ENCODE results near the gene LMAN2. TPM values are rescaled to one million over a fixed set of nuclear protein-coding genes. Genes with fewer than 3 reads are reported as not detected.

The LMAN2 gene
- total RNA-seq, 1 experiment from 2014 or later: 106 TPM

DNA sequence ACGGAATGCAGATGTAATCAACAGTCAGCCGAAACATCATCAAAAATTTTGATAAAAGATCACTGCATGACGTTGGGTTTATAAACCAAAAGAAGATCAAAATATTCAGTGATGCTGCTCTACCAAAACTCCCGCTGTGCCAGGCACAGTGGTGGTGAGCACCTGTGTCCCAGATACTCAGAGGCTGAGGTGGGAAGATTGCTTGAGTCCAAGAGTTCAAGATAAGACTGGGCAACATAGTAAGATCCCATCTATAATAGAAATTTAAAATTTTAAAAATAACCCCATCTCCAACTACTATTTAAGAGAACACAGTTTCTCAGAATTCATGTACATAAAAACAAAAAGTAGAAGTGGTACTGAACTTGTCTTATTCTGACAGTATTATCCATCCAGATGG lies 3.8 kb downstream of the LMAN2 start:
- Mint-ChIP-seq H3K27me3 (ENCODE audit: low read depth) (no peaks in the 10 kb centered on the region; the same call in 1 of the 2 replicates), H3K9me3 (no peaks in the 10 kb centered on the region), H3K4me3 (no peak overlapping the region), H3K4me1 (peaks cover 20 to 24% of the 10 kb centered on the region in 2 experiments), H3K36me3 (ENCODE audit: insufficient read depth in 1 of 3, low read depth in 3 of 3) (peaks cover 4 to 31% (median 31%) of the 10 kb centered on the region in 3 experiments; a peak in 6 of 7 replicates), H3K27ac (no peak overlapping the region)
- Histone ChIP-seq H3K27me3 (ENCODE audit: insufficient read depth, low read length) (no peaks in the 10 kb centered on the region), H3K4ac (ENCODE audit: low read depth, low read length) (no peak overlapping the region), H3K4me1 (ENCODE audit: insufficient read depth, low read length) (peaks cover 3% of the 10 kb centered on the region; the same call in 1 of the 2 replicates), H3K9ac (ENCODE audit: extremely low read depth, insufficient read length, low read length) (no peak overlapping the region), H3K23me2 (ENCODE audit: insufficient read length, low read depth, low read length, poor library complexity, severe bottlenecking) (peaks cover 7% of the 10 kb centered on the region), H3K23ac (ENCODE audit: insufficient read length, low read depth, low read length) (no peak overlapping the region), H3K18ac (ENCODE audit: insufficient read length, low read depth, low read length) (no peak overlapping the region), H2BK12ac (ENCODE audit: insufficient read length, low read depth, low read length) (no peak overlapping the region), H2AK5ac (ENCODE audit: insufficient read length, low read length) (no peak overlapping the region), H3K27ac (ENCODE audit: insufficient read length, low read depth, low read length) (no peak overlapping the region), H3T11ph (ENCODE audit: low read length) (no peak overlapping the region), H3K9me3 (ENCODE audit: control insufficient read depth, low read depth, low read length) (no peaks in the 10 kb centered on the region), H3K79me1 (ENCODE audit: insufficient read depth, low read depth, low read length, poor library complexity, severe bottlenecking) (peaks cover 4% of the 10 kb centered on the region), H2BK15ac (ENCODE audit: low read depth, low read length) (no peak overlapping the region), H4K5ac (ENCODE audit: insufficient read length, low read depth, low read length) (no peak overlapping the region), H4K91ac (ENCODE audit: insufficient read length, low read depth, low read length) (no peak overlapping the region), H3K79me2 (ENCODE audit: insufficient read depth, low read length) (peaks cover 19% of the 10 kb centered on the region), H3K4me2 (ENCODE audit: insufficient read depth, insufficient read length, low read length) (no peak overlapping the region), H4K20me1 (ENCODE audit: control insufficient read depth, insufficient read depth, insufficient read length) (no peaks in the 10 kb centered on the region), H2BK20ac (ENCODE audit: low read depth, low read length, poor library complexity, severe bottlenecking) (no peak overlapping the region), H4K8ac (replicated peaks; ENCODE audit: insufficient read length, low read depth, low read length) (no peak overlapping the region), H2BK120ac (ENCODE audit: low read depth, low read length, poor library complexity, severe bottlenecking) (no peak overlapping the region), H2BK5ac (ENCODE audit: insufficient read length, low read length) (no peak overlapping the region), H2AFZ (ENCODE audit: low read length) (no peak overlapping the region), H3K14ac (ENCODE audit: insufficient read depth, low read length) (no peak overlapping the region), H3K56ac (ENCODE audit: insufficient read length, low read depth, low read length) (no peak overlapping the region)
- no peak for TF ChIP-seq CTCF (conservative IDR thresholded peaks at IDR 0.05)
- no peak for DNase-seq
- WGBS (ENCODE audit: extremely low coverage, insufficient read length, low lambda C conversion rate): no CpG with 5 or more reads among the region's 4 CpGs
